HG02623 (cell line): Measurements from ENCODE around the gene LY86.
A peak's percentile ranks its signal among the peaks of the same experiment; 100 is the strongest.

ENCODE experiments used
- ATAC-seq: cut with Tn5 transposase; IDR thresholded peaks from one replicate; pipeline ENCODE4 v1.9.1; 2021; ENCODE audit warnings: moderate library complexity; ENCODE audit not compliant: unreplicated experiment

The LY86 gene

GRCh38 chr6:6569811-6570164 lies 18.7 kb upstream of the LY86 start:
- no peak for ATAC-seq

GRCh38 chr6:6570929-6571671 lies 17.4 kb upstream of the LY86 start:
- no peak for ATAC-seq

GRCh38 chr6:6575143-6575542 lies 13.4 kb upstream of the LY86 start:
- ATAC-seq: no peak

GRCh38 chr6:6577735-6578134 lies 10.8 kb upstream of the LY86 start:
- ATAC-seq: no peak

- no peak for ATAC-seq
These were observed 9.2 kb upstream of the LY86 start for GRCh38 chr6:6579281-6579680.

GRCh38 chr6:6580225-6580856 lies 8.2 kb upstream of the LY86 start:
- no peak for ATAC-seq

GRCh38 chr6:6581054-6581453 lies 7.5 kb upstream of the LY86 start:
- ATAC-seq: no peak

- ATAC-seq: no peak
These were observed 6.4 kb upstream of the LY86 start for GRCh38 chr6:6582131-6582530.

- ATAC-seq: no peak
These were observed 4.7 kb upstream of the LY86 start for GRCh38 chr6:6583836-6584235.

GRCh38 chr6:6584310-6585002 lies 4.1 kb upstream of the LY86 start:
- no peak for ATAC-seq

GRCh38 chr6:6585003-6585311 lies 3.6 kb upstream of the LY86 start:
- no peak for ATAC-seq

GRCh38 chr6:6586167-6586566 lies 2.4 kb upstream of the LY86 start:
- ATAC-seq: no peak

GRCh38 chr6:6586671-6587526 lies 1.6 kb upstream of the LY86 start:
- peak; percentile 38 for ATAC-seq

- ATAC-seq: no peak
These were observed 840 bp upstream of the LY86 start for GRCh38 chr6:6587696-6588063.

- ATAC-seq: no peak
These were observed 597 bp downstream of the LY86 start for GRCh38 chr6:6588924-6589709.

- no peak for ATAC-seq
These were observed 2.0 kb downstream of the LY86 start for GRCh38 chr6:6590530-6590929.

- peak; percentile 22 for ATAC-seq
These were observed 3.4 kb downstream of the LY86 start for GRCh38 chr6:6591778-6592465.

- ATAC-seq: no peak
These were observed 4.4 kb downstream of the LY86 start for GRCh38 chr6:6592826-6593475.

- ATAC-seq: no peak
These were observed 5.4 kb downstream of the LY86 start for GRCh38 chr6:6593867-6594468.
